GM21360 (cell line): ENCODE data around the gene HSPB6.

ENCODE experiments used
- ATAC-seq: cut with Tn5 transposase; IDR thresholded peaks from one replicate; pipeline ENCODE4 v1.9.1; 2021; ENCODE audit warnings: mild to moderate bottlenecking, moderate library complexity; ENCODE audit not compliant: unreplicated experiment

HSPB6 gene

DNA sequence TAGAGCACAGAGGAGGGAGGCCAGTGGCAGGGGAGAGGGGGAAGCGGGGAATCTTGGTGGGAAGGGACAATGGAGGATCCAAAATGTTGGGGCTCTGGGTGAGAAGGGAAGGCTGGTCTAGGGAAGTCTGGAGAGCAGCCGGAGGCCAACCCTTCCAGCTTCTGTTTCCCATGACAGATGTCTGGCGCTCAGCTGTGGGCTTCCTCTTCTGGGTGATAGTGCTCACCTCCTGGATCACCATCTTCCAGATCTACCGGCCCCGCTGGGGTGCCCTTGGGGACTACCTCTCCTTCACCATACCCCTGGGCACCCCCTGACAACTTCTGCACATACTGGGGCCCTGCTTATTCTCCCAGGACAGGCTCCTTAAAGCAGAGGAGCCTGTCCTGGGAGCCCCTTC, 10.3 kb downstream of the HSPB6 start:
- ATAC-seq: no peak

DNA sequence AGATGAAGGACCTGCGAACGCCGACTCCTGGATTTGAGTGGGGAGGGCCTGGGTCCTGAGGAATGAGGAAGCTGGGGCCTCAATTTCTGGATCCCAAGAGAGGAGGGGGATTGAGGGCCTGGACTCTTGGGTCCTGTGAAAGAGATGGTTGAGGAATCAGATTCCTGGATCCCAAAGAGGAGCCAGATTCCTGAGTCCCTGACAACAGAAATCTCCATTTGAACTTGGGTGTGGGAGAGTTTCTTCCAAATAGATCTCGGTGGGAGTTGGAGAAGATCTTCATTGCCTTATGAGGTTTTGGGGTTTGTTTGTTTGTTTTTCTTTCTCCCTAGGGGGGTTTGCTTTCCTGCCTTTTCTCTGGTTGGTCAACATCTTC, 10.8 kb downstream of the HSPB6 start:
- no peak for ATAC-seq

- peak; percentile 41 for ATAC-seq
These were observed 11.3 kb downstream of the HSPB6 start, which contains the start of the genes PSENEN and U2AF1L4 for GRCh38 chr19:35745328-35746086. TSS of gene PSENEN (plus strand) at chr19:35745651. CDS start at chr19:35745931, 280 bp downstream. TSS of gene U2AF1L4 (minus strand) at chr19:35745418. CDS start at chr19:35745391, 27 bp downstream.

- peak; percentile 21 for ATAC-seq
These were observed 12.2 kb downstream of the HSPB6 start for GRCh38 chr19:35744430-35745327.

- no peak for ATAC-seq
These were observed 13.0 kb downstream of the HSPB6 start for GRCh38 chr19:35743640-35744429.

DNA sequence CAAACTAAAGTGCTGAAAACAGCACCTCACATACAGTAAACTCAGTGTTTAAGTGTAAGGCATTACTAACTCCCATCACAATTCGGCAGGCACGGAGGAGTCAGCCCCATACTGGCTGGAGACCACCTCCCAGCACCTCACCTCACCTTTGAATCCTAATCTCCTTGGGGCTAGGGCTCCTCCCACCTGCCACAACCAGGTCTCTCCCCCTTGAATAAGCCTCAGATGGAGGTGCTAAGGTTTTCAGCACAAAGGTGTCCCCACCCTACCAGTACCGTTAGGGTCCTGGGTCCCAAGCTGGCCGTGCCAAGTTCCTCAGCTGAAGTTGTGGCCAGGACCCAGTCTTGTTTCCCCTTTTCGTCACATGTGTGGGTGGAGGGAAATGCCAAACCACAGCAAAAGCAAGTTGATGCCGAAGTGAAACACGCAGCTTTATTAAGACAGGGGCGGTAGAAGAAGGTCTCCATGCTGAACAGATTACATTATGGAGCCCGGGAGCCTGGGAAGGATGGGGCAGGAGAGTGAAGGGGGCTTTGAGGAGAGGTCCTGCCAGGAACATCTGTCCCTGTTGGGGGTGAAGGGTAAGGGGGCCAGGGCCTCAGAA, 14.6 kb downstream of the HSPB6 start, which contains the start of gene IGFLR1:
Gene IGFLR1, minus strand, starts transcription at position 332 of the 604 bp plus-strand sequence. CDS start 1,272 bp downstream, outside the sequence.
- no peak for ATAC-seq

GRCh38 chr19:35741203-35741515, 15.7 kb downstream of the HSPB6 start:
- ATAC-seq: no peak

GRCh38 chr19:35740423-35741202, 16.2 kb downstream of the HSPB6 start:
- ATAC-seq: peak; percentile 55

DNA sequence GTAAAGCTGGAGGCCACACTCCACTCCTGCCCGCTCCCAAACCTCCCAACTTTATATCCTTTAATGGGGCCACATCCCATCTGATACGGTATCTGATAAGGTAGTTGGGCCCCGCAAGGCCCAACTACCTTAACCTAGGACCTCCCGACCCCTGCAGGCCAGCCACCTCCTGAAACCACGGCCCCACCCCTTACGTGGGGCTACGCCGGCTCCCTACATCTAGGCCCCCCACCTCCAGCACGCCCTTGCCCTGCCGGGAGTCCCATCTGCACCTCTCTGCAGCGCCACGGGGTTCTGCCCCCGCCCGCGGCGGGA, 16.8 kb downstream of the HSPB6 start:
- ATAC-seq: no peak

DNA sequence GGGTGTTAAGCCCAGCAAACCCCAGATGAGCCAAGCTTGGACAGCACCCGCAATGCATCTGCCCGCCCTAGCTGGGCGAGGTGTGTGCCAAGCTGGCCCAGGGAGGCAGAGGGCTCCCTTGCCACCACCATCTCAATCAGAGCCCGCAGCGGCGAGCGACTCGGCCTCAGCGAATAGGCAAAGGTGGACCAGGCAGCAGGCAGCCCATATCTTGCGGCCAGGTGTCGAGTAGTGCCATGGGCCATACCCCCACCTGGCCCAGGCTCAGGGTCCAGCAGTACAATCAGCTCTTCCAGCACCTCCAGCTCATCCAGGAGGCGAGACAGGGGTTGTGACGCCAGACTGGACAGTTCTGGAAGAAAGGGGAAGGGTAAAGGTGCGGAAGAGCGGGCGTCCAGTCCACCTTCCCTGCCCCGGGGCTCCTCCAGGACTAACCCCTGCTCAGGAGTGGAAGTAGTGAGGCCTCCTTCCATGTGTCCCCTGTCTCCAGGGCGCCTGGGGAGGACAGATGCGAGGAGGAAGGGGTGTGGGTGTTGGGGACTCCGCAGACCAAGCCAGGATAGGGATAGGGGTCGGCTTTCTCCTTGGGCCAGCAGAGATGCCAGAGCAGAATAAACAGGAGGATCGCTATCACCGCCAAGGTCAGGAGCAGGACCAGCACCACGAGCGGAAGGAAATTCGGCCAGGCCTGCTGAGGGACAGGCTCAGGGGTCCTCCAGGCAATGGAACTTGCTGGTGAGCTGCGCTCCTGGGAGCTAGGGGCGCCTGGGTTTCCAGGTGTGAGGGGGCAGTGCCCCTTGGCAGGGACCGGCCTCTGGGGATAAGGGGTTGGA, 17.3 kb downstream of the HSPB6 start:
- no peak for ATAC-seq

GRCh38 chr19:35738887-35739229, 18.0 kb downstream of the HSPB6 start:
- no peak for ATAC-seq

DNA sequence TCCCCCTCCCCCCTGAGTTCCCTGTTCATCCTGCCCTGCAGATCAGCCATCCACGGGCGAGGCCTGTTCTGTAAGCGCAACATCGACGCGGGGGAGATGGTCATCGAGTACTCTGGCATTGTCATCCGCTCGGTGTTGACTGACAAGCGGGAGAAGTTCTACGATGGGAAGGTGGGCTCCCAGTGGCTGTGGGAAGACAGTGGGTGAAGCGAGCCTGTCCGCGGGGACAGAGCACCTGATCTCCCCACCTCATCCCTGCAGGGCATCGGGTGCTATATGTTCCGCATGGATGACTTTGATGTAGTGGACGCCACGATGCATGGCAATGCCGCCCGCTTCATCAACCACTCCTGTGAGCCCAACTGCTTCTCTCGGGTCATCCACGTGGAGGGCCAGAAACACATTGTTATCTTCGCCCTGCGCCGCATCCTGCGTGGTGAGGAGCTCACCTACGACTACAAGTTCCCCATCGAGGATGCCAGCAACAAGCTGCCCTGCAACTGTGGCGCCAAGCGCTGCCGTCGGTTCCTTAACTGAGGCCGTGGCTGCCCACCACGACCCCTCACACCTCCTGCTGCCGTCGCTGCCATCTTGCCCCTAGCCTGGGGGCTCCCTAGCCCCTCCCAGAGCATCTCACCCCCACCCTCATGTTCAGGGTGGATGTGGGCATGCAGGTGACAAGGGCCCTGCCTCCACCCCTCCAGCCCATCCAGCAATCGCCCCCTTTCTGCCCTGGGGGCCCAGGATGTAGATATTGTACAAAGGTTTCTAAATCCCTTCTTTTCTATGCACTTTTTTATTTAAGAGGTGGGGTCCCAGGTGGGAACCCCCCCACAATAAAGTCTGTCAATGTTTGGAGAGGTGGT, 18.6 kb downstream of the HSPB6 start:
- ATAC-seq: no peak

DNA sequence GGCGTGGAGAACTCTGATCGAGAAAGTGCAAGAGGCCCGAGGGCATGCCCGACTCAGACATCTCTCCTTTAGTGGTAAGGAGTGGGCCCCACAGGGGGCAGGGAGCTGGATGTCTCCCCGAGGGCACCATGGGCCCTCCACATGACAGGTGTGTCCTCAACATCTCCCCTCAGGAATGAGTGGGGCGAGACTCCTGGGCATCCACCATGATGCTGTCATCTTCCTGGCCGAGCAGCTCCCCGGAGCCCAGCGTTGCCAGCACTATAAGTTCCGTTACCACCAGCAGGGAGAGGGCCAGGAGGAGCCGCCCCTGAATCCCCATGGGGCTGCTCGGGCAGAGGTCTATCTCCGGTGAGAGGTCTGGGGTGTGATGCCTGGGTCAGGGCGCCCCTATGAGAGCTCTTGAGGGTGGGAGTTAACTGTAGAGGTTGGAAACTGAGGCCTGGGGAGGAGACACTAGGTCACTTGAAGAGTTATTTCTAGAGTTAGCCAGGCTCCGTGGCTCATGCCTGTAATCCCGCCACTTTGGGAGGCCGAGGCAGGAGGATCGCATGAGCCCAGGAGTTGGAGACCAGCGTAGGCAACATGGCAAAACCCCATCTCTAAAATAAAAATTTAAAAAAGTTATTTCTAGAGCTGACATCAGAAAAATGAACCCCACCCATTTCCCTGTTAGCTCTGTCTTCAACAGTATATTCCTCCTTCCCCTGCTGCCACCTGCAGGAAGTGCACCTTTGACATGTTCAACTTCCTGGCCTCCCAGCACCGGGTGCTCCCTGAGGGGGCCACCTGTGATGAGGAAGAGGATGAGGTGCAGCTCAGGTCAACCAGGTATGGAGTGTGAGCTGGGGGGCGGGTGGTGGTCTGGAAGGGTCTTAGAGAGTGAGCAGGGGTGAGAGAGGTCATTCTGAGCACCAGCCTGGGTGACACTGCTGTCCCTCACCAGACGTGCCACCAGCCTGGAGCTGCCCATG, 19.6 kb downstream of the HSPB6 start:
- ATAC-seq: no peak

- ATAC-seq: no peak
These were observed 21.9 kb downstream of the HSPB6 start for GRCh38 chr19:35734889-35735288.

GRCh38 chr19:35734273-35734672, 22.6 kb downstream of the HSPB6 start:
- ATAC-seq: no peak

- no peak for ATAC-seq
These were observed 23.4 kb downstream of the HSPB6 start for GRCh38 chr19:35733180-35734125.
